ENCODE results near the gene WDR17. TPM values are rescaled to one million over a fixed set of nuclear protein-coding genes. Genes with fewer than 3 reads are reported as not detected.

WDR17 gene
- total and polyA plus RNA-seq, 2 donors (not counting 3 experiments of a cell fraction or from before 2014, with no cell fraction given): 0.07 to 0.42 TPM

DNA sequence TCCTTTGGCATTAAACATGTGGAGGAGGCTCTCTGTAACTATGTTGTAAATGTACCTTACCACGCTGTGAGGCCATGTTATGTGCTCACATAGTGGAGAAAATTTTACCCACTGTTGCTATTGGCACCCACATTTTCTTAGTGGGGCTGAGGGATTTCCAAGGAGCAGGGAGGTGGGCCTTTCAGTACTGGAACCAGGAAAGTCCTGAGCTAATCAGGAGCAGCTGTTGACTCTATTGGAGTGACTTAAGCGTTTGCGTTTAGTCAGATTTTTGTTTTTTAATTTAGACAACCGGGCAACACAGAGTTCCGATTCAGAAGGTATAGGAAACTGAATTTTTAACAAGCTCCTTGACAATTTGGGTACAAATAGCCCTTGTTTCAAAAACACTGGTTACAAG lies 30.7 kb upstream of the WDR17 start:
- H3K79me2 ChIP-seq (ENCODE audit: control insufficient read depth, insufficient read depth, low read length): no peaks in the 10 kb centered on the region
- DNase-seq (ENCODE audit: low read depth, low spot score) (no peak), FAIRE-seq (no peak)
- H4K20me1 ChIP-seq (replicated peaks; ENCODE audit: control insufficient read depth, extremely low read depth, insufficient read depth, low read length): no peaks in the 10 kb centered on the region
- no peak overlapping the region for H3K4me2 ChIP-seq (ENCODE audit: insufficient read depth, low read length)
- no peaks in the 10 kb centered on the region for H3K9me1 ChIP-seq (replicated peaks; ENCODE audit: control insufficient read depth, extremely low read depth, insufficient read depth, low read length)
- ChIA-PET POLR2A (no interaction called here), CTCF (interaction anchor here (0.8 to 1.3 kb wide), 2 partner anchors 306 to 312 kb away, joined by 3 to 7 read pairs; no protein-coding TSS in a partner anchor)
- no peak overlapping the region for H2AFZ ChIP-seq (ENCODE audit: low read depth, low read length)
- H3K4me3 ChIP-seq (replicated peaks in 1 of 3; ENCODE audit: insufficient read depth in 1 of 3, low read depth in 1 of 3, low read length in 3 of 3): no peak overlapping the region
- intact Hi-C loops (cut with micrococcal nuclease): loop anchor here (1.0 kb wide), 1 partner anchor 306 kb away; no protein-coding TSS in a partner anchor
- H3K9me3 ChIP-seq (replicated peaks; ENCODE audit: control insufficient read depth, insufficient read depth, low read length): no peaks in the 10 kb centered on the region
- dilution Hi-C loops (cut with MboI; ENCODE audit: extremely low pct_ligation_motif_present, low sequenced_read_pairs): no loop called here
- H3K27me3 ChIP-seq (ENCODE audit: control insufficient read depth in 2 of 2, insufficient read depth in 2 of 2, low read length in 2 of 2): no peaks in the 10 kb centered on the region
- no TSS peak for BruUV-seq (replicated peaks)
- H3K27ac ChIP-seq (ENCODE audit: insufficient read depth, low read depth, low read length): no peak overlapping the region
- no peaks in the 10 kb centered on the region for H3K4me1 ChIP-seq (ENCODE audit: control insufficient read depth, extremely low read depth, insufficient read depth, low read length)
- H3K36me3 ChIP-seq (ENCODE audit: control insufficient read depth in 2 of 2, extremely low read depth in 1 of 2, insufficient read depth in 2 of 2, low read length in 2 of 2): no peaks in the 10 kb centered on the region
- TF ChIP-seq POLR2A (IDR thresholded peaks at IDR 0.05; ENCODE audit: low read depth, low read length) (no peak), GATA2 (IDR thresholded peaks at IDR 0.05; ENCODE audit: insufficient read depth, insufficient read length, low read depth, low read length) (no peak), EZH2 (IDR thresholded peaks at IDR 0.05; ENCODE audit: borderline replicate concordance, low read depth, low read length, severe bottlenecking) (no peak), FOS (IDR thresholded peaks at IDR 0.05; ENCODE audit: borderline replicate concordance, insufficient read depth, low read length) (no peak), POLR2AphosphoS5 (IDR thresholded peaks at IDR 0.05; ENCODE audit: insufficient read depth, low read depth, low read length) (no peak), JUN (IDR thresholded peaks at IDR 0.05; ENCODE audit: borderline replicate concordance, insufficient read depth, insufficient read length, low read depth) (no peak), MYC (IDR thresholded peaks at IDR 0.05; ENCODE audit: low read depth, low read length) (no peak)
- TF ChIP-seq, protein P1, sequence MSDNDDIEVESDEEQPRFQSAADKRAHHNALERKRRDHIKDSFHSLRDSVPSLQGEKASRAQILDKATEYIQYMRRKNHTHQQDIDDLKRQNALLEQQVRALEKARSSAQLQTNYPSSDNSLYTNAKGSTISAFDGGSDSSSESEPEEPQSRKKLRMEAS (IDR thresholded peaks at IDR 0.05; ENCODE audit: insufficient read depth, insufficient read length): no peak
- H3K9ac ChIP-seq (replicated peaks; ENCODE audit: extremely low read depth, insufficient read depth, low read length): no peak overlapping the region

All from endothelial cell of umbilical vein (primary cell).